ENCODE results near the gene DST. TPM values are rescaled to one million over a fixed set of nuclear protein-coding genes. Genes with fewer than 3 reads are reported as not detected.

DST gene
- total RNA-seq, 1 experiment from 2014 or later, result 144 TPM

DNA sequence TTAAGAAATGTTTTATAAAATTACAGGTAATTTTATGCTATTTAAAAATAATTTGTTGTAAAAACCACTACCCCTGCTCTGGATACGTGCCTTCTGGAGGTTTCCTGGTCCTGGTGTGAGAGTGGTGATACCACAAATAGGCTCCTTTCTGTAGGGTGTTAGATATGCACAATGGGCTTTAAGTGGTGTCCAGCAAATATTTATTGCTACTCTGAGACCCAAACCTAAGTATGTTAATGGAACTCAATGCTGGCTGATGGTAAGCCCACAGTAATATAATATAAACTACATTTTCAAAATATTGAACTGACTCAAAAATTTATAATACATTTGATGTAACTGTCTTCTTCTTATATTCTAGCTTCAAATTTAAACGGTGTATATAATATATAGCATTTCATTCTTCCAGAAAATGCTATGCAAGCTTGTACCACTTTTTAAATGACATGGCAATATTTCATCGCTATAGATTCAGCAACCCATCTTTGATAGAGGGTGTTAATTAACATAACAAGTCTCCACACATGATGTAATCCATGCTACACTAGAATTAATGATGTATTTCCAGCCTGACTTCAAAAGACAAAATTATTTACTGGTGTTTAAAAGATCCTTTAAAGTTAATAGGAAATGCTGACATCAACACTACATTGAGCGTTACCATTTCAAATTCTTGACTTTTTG lies 161.9 kb downstream of the DST start:
- H3K79me2 ChIP-seq (ENCODE audit: insufficient read depth, low read length), result no peaks in the 10 kb centered on the region
- peaks cover 19 to 30% of the 10 kb centered on the region in 2 experiments for H3K36me3 ChIP-seq (ENCODE audit: control insufficient read depth in 1 of 2, insufficient read depth in 2 of 2, low read length in 2 of 2)
- H3K9me3 ChIP-seq (ENCODE audit: control insufficient read depth in 1 of 2, insufficient read depth in 1 of 2, low read depth in 1 of 2, low read length in 2 of 2), result no peaks in the 10 kb centered on the region
- intact Hi-C loops (cut with micrococcal nuclease), result no loop called here
- TF ChIP-seq, protein P1, sequence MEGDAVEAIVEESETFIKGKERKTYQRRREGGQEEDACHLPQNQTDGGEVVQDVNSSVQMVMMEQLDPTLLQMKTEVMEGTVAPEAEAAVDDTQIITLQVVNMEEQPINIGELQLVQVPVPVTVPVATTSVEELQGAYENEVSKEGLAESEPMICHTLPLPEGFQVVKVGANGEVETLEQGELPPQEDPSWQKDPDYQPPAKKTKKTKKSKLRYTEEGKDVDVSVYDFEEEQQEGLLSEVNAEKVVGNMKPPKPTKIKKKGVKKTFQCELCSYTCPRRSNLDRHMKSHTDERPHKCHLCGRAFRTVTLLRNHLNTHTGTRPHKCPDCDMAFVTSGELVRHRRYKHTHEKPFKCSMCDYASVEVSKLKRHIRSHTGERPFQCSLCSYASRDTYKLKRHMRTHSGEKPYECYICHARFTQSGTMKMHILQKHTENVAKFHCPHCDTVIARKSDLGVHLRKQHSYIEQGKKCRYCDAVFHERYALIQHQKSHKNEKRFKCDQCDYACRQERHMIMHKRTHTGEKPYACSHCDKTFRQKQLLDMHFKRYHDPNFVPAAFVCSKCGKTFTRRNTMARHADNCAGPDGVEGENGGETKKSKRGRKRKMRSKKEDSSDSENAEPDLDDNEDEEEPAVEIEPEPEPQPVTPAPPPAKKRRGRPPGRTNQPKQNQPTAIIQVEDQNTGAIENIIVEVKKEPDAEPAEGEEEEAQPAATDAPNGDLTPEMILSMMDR (IDR thresholded peaks at IDR 0.05 in 2 of 3, conservative IDR thresholded peaks at IDR 0.05 in 1 of 3; ENCODE audit: borderline replicate concordance in 1 of 3, insufficient read depth in 1 of 3, low read depth in 2 of 3, low read length in 2 of 3), result no peak
- TF ChIP-seq POLR2AphosphoS5 (IDR thresholded peaks at IDR 0.05; ENCODE audit: low read depth, low read length) (no peak), ELF1 (IDR thresholded peaks at IDR 0.05; ENCODE audit: borderline replicate concordance, low read depth) (no peak), TCF7L2 (IDR thresholded peaks at IDR 0.05; ENCODE audit: borderline replicate concordance, extremely low read depth, insufficient read depth, insufficient read length) (no peak), EGR1 (IDR thresholded peaks at IDR 0.05; ENCODE audit: low read depth) (no peak), EZH2 (IDR thresholded peaks at IDR 0.05) (no peak), SIN3A (IDR thresholded peaks at IDR 0.05; ENCODE audit: low read depth) (no peak), EZH2phosphoT487 (IDR thresholded peaks at IDR 0.05; ENCODE audit: borderline replicate concordance) (no peak), FOSL1 (IDR thresholded peaks at IDR 0.05; ENCODE audit: low read depth) (no peak), POLR2A (IDR thresholded peaks at IDR 0.05; ENCODE audit: borderline replicate concordance, extremely low read depth, insufficient read depth, insufficient read length) (no peak), RAD21 (IDR thresholded peaks at IDR 0.05; ENCODE audit: low read depth) (no peak), CBX3 (IDR thresholded peaks at IDR 0.05; ENCODE audit: low read depth) (no peak), SRF (IDR thresholded peaks at IDR 0.05; ENCODE audit: low read depth) (no peak)
- TF ChIP-seq, protein P2, sequence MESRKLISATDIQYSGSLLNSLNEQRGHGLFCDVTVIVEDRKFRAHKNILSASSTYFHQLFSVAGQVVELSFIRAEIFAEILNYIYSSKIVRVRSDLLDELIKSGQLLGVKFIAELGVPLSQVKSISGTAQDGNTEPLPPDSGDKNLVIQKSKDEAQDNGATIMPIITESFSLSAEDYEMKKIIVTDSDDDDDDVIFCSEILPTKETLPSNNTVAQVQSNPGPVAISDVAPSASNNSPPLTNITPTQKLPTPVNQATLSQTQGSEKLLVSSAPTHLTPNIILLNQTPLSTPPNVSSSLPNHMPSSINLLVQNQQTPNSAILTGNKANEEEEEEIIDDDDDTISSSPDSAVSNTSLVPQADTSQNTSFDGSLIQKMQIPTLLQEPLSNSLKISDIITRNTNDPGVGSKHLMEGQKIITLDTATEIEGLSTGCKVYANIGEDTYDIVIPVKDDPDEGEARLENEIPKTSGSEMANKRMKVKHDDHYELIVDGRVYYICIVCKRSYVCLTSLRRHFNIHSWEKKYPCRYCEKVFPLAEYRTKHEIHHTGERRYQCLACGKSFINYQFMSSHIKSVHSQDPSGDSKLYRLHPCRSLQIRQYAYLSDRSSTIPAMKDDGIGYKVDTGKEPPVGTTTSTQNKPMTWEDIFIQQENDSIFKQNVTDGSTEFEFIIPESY (IDR thresholded peaks at IDR 0.05; ENCODE audit: extremely low read depth, insufficient replicate concordance, low read length), result no peak
- TF ChIP-seq, protein P3, sequence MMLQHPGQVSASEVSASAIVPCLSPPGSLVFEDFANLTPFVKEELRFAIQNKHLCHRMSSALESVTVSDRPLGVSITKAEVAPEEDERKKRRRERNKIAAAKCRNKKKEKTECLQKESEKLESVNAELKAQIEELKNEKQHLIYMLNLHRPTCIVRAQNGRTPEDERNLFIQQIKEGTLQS (IDR thresholded peaks at IDR 0.05), result no peak
- TF ChIP-seq, protein P4, sequence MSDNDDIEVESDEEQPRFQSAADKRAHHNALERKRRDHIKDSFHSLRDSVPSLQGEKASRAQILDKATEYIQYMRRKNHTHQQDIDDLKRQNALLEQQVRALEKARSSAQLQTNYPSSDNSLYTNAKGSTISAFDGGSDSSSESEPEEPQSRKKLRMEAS (IDR thresholded peaks at IDR 0.05), result no peak
- no TSS peak for BruUV-seq (replicated peaks)
- no peak overlapping the region for H3K4me2 ChIP-seq (ENCODE audit: low read length)
- DNase-seq (ENCODE audit: low read depth, low spot score) (no peak), ATAC-seq (no peak)
- RAD21 ChIA-PET (ENCODE audit: low non-redundant PET in 1 of 2, low total read pairs in 2 of 2, uncharacterized antibody in 2 of 2, unreplicated experiment in 2 of 2), result no interaction called here
- no peaks in the 10 kb centered on the region for H4K20me1 ChIP-seq (ENCODE audit: insufficient read depth)
- POLR2A ChIA-PET, result no interaction called here
- H3K4me1 ChIP-seq (ENCODE audit: control insufficient read depth in 1 of 2, insufficient read depth in 2 of 2, low read length in 2 of 2), result no peaks in the 10 kb centered on the region
- H2AFZ ChIP-seq (ENCODE audit: low read depth, low read length, poor library complexity, severe bottlenecking), result no peak overlapping the region
- H3K27me3 ChIP-seq (ENCODE audit: insufficient read depth, low read length), result no peaks in the 10 kb centered on the region
- H3K4me3 ChIP-seq (replicated peaks in 1 of 2; ENCODE audit: low read depth in 1 of 2, low read length in 2 of 2), result no peak overlapping the region
- no peaks in the 10 kb centered on the region for H3K9me2 ChIP-seq (ENCODE audit: insufficient read depth)
- no peak overlapping the region for H3K27ac ChIP-seq (ENCODE audit: low read depth, low read length)
- CTCF ChIA-PET, result no interaction called here
- H3K9ac ChIP-seq (ENCODE audit: low read length), result no peak overlapping the region
